Measurements from ENCODE around the gene ARIH1. TPM values are rescaled to one million over a fixed set of nuclear protein-coding genes. Genes with fewer than 3 reads are reported as not detected.
A peak's percentile ranks its signal among the peaks of the same experiment; 100 is the strongest.
"Not testable (repeated sequence)": the region's sequence is repeated elsewhere in the genome, so short reads cannot be mapped to it uniquely, and the experiment has no call there.

Gene ARIH1
- polyA plus RNA-seq, 3 donors = 13.5 to 47.2 (median 14.4) TPM

DNA sequence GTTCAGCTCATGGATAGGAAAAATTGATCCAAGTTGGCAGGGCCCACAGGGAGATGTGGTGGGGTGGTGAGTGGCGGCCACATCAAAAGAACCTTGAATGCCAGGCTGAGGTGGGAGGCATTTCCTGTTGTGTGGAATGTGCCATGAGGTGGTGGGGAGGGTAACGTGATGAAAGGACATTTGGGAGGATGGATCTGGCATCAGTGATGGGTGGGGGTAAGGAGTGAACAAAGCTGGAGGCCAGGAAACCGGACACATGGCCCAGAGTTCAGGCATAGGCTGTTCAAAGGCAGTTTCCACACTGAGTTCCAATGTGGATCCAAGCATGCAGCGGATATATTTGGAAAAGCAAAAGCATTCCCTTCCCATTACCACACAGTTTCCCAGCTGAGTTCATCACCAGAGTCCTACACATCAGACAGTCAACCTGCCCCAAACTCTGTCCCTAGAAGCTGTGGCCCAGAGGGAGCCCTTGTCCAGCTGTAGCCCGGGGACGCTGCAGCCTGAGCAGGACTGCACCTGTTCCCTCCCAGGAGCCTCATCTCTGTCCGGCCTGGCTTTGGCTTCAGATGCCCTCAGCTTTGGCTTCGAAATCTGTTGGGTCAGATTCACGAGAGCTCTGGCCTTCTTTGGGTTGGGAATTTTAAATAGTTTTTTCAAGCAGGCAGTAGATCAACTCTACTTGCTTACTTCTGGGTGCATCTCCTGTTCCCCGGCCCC lies 142.5 kb downstream of the ARIH1 start:
- H3K9me3 Mint-ChIP-seq = no peaks in the 10 kb centered on the region
- H3K4me3 Mint-ChIP-seq = no peak overlapping the region
- Histone ChIP-seq H3K4me3 (replicated peaks in 1 of 3; ENCODE audit: low read depth in 2 of 3, low read length in 3 of 3) (no peak overlapping the region), H3K79me2 (ENCODE audit: insufficient read depth, low read length) (no peaks in the 10 kb centered on the region), H3K9me3 (replicated peaks in 1 of 2; ENCODE audit: control insufficient read depth in 1 of 2, insufficient read depth in 1 of 2, low read length in 2 of 2) (no peaks in the 10 kb centered on the region), H3K9ac (ENCODE audit: insufficient read depth, low read length, poor library complexity, severe bottlenecking) (no peak overlapping the region), H3K4me2 (replicated peaks; ENCODE audit: extremely low read depth, low read length, poor library complexity, severe bottlenecking) (no peak overlapping the region), H3K36me3 (replicated peaks in 1 of 2; ENCODE audit: control insufficient read depth in 1 of 2, insufficient read depth in 2 of 2, low read length in 2 of 2) (no peaks in the 10 kb centered on the region), H3K27me3 (ENCODE audit: control insufficient read depth in 2 of 2, insufficient read depth in 2 of 2, low read length in 2 of 2) (no peaks in the 10 kb centered on the region), H3K4me1 (ENCODE audit: control insufficient read depth in 1 of 2, insufficient read depth in 2 of 2, low read length in 2 of 2) (no peaks in the 10 kb centered on the region), H2AFZ (ENCODE audit: insufficient read depth, low read depth, low read length, poor library complexity, severe bottlenecking) (no peak overlapping the region), H4K20me1 (ENCODE audit: insufficient read depth, low read length) (no peaks in the 10 kb centered on the region), H3K27ac (ENCODE audit: low read depth in 1 of 2, low read length in 2 of 2) (no peak overlapping the region)
- 92% methylated on average over 7 of the region's 10 CpGs for WGBS (ENCODE audit: insufficient coverage)
- no peak for DNase-seq
- peaks cover 0 to 5% (median 0%) of the 10 kb centered on the region in 3 donors for H3K27me3 Mint-ChIP-seq (ENCODE audit: low read depth in 3 of 3)
- no peaks in the 10 kb centered on the region for H3K4me1 Mint-ChIP-seq
- peak overlapping the region in 1 of 7 donors; percentile 58 for H3K27ac Mint-ChIP-seq
- TF ChIP-seq, protein P1, sequence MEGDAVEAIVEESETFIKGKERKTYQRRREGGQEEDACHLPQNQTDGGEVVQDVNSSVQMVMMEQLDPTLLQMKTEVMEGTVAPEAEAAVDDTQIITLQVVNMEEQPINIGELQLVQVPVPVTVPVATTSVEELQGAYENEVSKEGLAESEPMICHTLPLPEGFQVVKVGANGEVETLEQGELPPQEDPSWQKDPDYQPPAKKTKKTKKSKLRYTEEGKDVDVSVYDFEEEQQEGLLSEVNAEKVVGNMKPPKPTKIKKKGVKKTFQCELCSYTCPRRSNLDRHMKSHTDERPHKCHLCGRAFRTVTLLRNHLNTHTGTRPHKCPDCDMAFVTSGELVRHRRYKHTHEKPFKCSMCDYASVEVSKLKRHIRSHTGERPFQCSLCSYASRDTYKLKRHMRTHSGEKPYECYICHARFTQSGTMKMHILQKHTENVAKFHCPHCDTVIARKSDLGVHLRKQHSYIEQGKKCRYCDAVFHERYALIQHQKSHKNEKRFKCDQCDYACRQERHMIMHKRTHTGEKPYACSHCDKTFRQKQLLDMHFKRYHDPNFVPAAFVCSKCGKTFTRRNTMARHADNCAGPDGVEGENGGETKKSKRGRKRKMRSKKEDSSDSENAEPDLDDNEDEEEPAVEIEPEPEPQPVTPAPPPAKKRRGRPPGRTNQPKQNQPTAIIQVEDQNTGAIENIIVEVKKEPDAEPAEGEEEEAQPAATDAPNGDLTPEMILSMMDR (IDR thresholded peaks at IDR 0.05) = no peak
- no peaks in the 10 kb centered on the region for H3K36me3 Mint-ChIP-seq
- intact Hi-C loops (cut with micrococcal nuclease) = loop anchor here in 1 of 2 donors (10.0 kb wide), 1 partner anchor 62 kb away; no protein-coding TSS in a partner anchor

DNA sequence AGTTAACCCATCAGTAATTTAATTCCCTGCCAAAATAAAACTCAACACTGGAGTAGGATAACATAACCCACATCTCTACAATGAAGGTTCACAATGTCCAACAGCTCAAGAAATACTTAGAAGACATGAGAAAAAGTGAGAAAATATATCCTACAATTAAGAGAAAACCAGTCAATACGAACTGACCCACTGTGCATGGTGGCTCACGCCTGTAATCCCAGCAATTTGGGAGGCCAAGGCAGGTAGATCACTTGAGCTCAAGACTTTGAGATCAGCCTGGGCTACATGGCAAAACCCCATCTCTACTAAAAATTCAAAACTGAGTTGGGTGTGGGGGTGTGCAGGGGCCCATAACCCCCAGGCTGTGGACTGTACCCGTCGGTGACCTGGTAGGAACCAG lies 149.7 kb downstream of the ARIH1 start:
- intact Hi-C loops (cut with micrococcal nuclease); H4K20me1 ChIP-seq (ENCODE audit: insufficient read depth, low read length); H3K9me3 Mint-ChIP-seq; H3K4me1 Mint-ChIP-seq; DNase-seq; H3K4me3 ChIP-seq (replicated peaks in 1 of 3; ENCODE audit: low read depth in 2 of 3, low read length in 3 of 3); H3K9me3 ChIP-seq (replicated peaks in 1 of 2; ENCODE audit: control insufficient read depth in 1 of 2, insufficient read depth in 1 of 2, low read length in 2 of 2); H2AFZ ChIP-seq (ENCODE audit: insufficient read depth, low read depth, low read length, poor library complexity, severe bottlenecking); H3K79me2 ChIP-seq (ENCODE audit: insufficient read depth, low read length); H3K27ac ChIP-seq (ENCODE audit: low read depth in 1 of 2, low read length in 2 of 2); H3K27me3 Mint-ChIP-seq (ENCODE audit: low read depth in 3 of 3); H3K27me3 ChIP-seq (ENCODE audit: control insufficient read depth in 2 of 2, insufficient read depth in 2 of 2, low read length in 2 of 2); H3K4me2 ChIP-seq (replicated peaks; ENCODE audit: extremely low read depth, low read length, poor library complexity, severe bottlenecking); H3K9ac ChIP-seq (ENCODE audit: insufficient read depth, low read length, poor library complexity, severe bottlenecking); H3K36me3 Mint-ChIP-seq; H3K4me3 Mint-ChIP-seq; H3K4me1 ChIP-seq (ENCODE audit: control insufficient read depth in 1 of 2, insufficient read depth in 2 of 2, low read length in 2 of 2); H3K27ac Mint-ChIP-seq; H3K36me3 ChIP-seq (replicated peaks in 1 of 2; ENCODE audit: control insufficient read depth in 1 of 2, insufficient read depth in 2 of 2, low read length in 2 of 2): not testable (repeated sequence)
- no CpG with 5 or more reads among the region's 4 CpGs for WGBS (ENCODE audit: insufficient coverage)

DNA sequence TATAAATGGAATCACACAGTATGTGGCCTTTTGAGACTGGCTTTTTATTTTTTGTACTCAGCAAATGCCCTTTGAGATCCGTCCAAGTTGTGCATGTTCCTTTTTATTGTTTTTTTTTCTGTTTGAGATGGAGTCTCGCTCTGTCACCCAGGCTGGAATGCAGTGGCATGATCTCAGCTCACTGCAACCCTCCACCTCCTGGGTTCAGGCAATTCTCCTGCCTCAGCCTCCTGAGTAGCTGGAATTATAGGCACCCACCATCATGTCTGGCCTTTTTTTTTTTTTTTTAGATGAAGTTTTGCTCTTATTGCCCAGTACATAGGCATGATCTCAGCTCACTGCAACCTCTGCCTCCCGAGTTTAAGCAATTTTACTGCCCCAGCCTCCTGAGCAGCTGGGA lies 152.0 kb downstream of the ARIH1 start:
- H3K4me2 ChIP-seq (replicated peaks; ENCODE audit: extremely low read depth, low read length, poor library complexity, severe bottlenecking); H3K27ac Mint-ChIP-seq; H3K27ac ChIP-seq (ENCODE audit: low read depth in 1 of 2, low read length in 2 of 2); intact Hi-C loops (cut with micrococcal nuclease); H3K4me1 Mint-ChIP-seq; H3K4me3 ChIP-seq (replicated peaks in 1 of 3; ENCODE audit: low read depth in 2 of 3, low read length in 3 of 3); H3K9me3 Mint-ChIP-seq; H3K9me3 ChIP-seq (replicated peaks in 1 of 2; ENCODE audit: control insufficient read depth in 1 of 2, insufficient read depth in 1 of 2, low read length in 2 of 2); H3K36me3 Mint-ChIP-seq; H3K4me3 Mint-ChIP-seq; H3K36me3 ChIP-seq (replicated peaks in 1 of 2; ENCODE audit: control insufficient read depth in 1 of 2, insufficient read depth in 2 of 2, low read length in 2 of 2); H3K4me1 ChIP-seq (ENCODE audit: control insufficient read depth in 1 of 2, insufficient read depth in 2 of 2, low read length in 2 of 2); H3K27me3 Mint-ChIP-seq (ENCODE audit: low read depth in 3 of 3); H3K9ac ChIP-seq (ENCODE audit: insufficient read depth, low read length, poor library complexity, severe bottlenecking); H3K79me2 ChIP-seq (ENCODE audit: insufficient read depth, low read length); H4K20me1 ChIP-seq (ENCODE audit: insufficient read depth, low read length); H2AFZ ChIP-seq (ENCODE audit: insufficient read depth, low read depth, low read length, poor library complexity, severe bottlenecking); H3K27me3 ChIP-seq (ENCODE audit: control insufficient read depth in 2 of 2, insufficient read depth in 2 of 2, low read length in 2 of 2); DNase-seq: not testable (repeated sequence)
- WGBS (ENCODE audit: insufficient coverage) = 100% methylated on average over 1 of the region's 3 CpGs

Measured in CD14-positive monocyte (primary cell).